Measurements from ENCODE around the gene ASB9. TPM values are rescaled to one million over a fixed set of nuclear protein-coding genes. Genes with fewer than 3 reads are reported as not detected.

ASB9 gene
- total and polyA plus RNA-seq, 2 donors, result 3.3 to 4.9 TPM

GRCh38 chrX:15269120-15269519 is 763 bp downstream of the ASB9 start:
- Histone ChIP-seq H3K4me3 (ENCODE audit: low read length in 2 of 2) (no peak overlapping the region), H3K4me1 (ENCODE audit: control insufficient read depth in 2 of 2, insufficient read depth in 2 of 2, low read length in 2 of 2) (peaks cover 0 to 3% of the 10 kb centered on the region in 2 donors), H3K36me3 (ENCODE audit: control insufficient read depth in 2 of 2, insufficient read depth in 2 of 2, low read length in 1 of 2) (no peaks in the 10 kb centered on the region), H3K27ac (ENCODE audit: low read depth in 1 of 2, low read length in 1 of 2) (no peak overlapping the region), H3K27me3 (ENCODE audit: control insufficient read depth in 2 of 2, insufficient read depth in 1 of 2, low read length in 1 of 2) (no peaks in the 10 kb centered on the region), H3K9me3 (ENCODE audit: control insufficient read depth in 2 of 2, insufficient read depth in 1 of 2, low read length in 1 of 2) (peaks cover 0 to 2% of the 10 kb centered on the region in 2 donors)
- DNase-seq (ENCODE audit: low read depth in 6 of 9, low spot score in 9 of 9), result no peak
- WGBS, result 100% methylated on average over 1 of the region's 1 CpG

DNA sequence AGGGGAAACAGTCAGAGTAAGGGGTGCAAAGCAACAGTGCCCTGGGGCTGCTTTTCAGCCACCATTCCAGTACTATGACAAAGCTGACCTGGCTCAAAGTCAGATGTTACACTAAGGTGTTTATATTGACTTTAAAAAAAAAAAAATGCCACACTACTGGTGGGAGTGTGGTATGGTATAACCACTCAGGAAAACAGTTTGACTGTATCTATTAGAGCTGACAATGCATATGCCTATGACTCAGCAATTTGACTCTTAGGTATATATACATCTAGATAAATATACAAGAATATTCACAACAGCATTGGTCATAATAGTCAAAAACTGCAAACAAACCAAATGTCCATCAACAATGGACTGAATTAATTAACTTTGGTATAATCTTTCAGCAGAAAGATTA is 15.0 kb downstream of the ASB9 start:
- H3K27me3 ChIP-seq (ENCODE audit: control insufficient read depth in 2 of 2, insufficient read depth in 1 of 2, low read length in 1 of 2), result no peaks in the 10 kb centered on the region
- no peak overlapping the region for H3K27ac ChIP-seq (ENCODE audit: low read depth in 1 of 2, low read length in 1 of 2)
- H3K9me3 ChIP-seq (ENCODE audit: control insufficient read depth in 2 of 2, insufficient read depth in 1 of 2, low read length in 1 of 2), result no peaks in the 10 kb centered on the region
- DNase-seq (ENCODE audit: low read depth in 6 of 9, low spot score in 9 of 9), result no peak
- no peak overlapping the region for H3K4me3 ChIP-seq (ENCODE audit: low read length in 2 of 2)
- H3K4me1 ChIP-seq (ENCODE audit: control insufficient read depth in 2 of 2, insufficient read depth in 2 of 2, low read length in 2 of 2), result no peaks in the 10 kb centered on the region
- no peaks in the 10 kb centered on the region for H3K36me3 ChIP-seq (ENCODE audit: control insufficient read depth in 2 of 2, insufficient read depth in 2 of 2, low read length in 1 of 2)

DNA sequence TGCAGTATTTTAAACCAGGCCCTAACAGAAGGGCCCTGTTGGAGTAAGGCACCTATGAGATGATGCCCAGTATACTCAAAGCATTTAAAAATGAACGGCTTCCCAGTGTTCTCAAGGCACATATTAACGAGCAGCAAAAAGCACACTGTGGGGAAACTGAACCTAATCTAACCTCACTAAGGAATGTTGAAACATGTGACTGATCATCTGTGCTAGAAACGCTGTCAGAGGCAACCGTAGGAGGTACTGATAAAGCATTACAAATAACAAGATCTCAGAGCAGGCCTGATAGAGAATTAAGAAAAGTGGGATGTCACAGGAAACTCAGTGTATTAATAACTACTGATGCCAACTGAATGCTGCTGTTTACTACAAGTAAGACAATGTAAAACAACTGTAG is 24.0 kb downstream of the ASB9 start:
- WGBS, result 98% methylated on average over 4 of the region's 4 CpGs
- Histone ChIP-seq H3K9me3 (ENCODE audit: control insufficient read depth in 2 of 2, insufficient read depth in 1 of 2, low read length in 1 of 2) (no peaks in the 10 kb centered on the region), H3K4me3 (ENCODE audit: low read length in 2 of 2) (no peak overlapping the region), H3K27ac (ENCODE audit: low read depth in 1 of 2, low read length in 1 of 2) (no peak overlapping the region), H3K27me3 (ENCODE audit: control insufficient read depth in 2 of 2, insufficient read depth in 1 of 2, low read length in 1 of 2) (no peaks in the 10 kb centered on the region), H3K36me3 (ENCODE audit: control insufficient read depth in 2 of 2, insufficient read depth in 2 of 2, low read length in 1 of 2) (no peaks in the 10 kb centered on the region), H3K4me1 (ENCODE audit: control insufficient read depth in 2 of 2, insufficient read depth in 2 of 2, low read length in 2 of 2) (no peaks in the 10 kb centered on the region)
- no peak for DNase-seq (ENCODE audit: low read depth in 6 of 9, low spot score in 9 of 9)

- H3K4me1 ChIP-seq (ENCODE audit: control insufficient read depth in 2 of 2, insufficient read depth in 2 of 2, low read length in 2 of 2), result no peaks in the 10 kb centered on the region
- no peak for DNase-seq (ENCODE audit: low read depth in 6 of 9, low spot score in 9 of 9)
- no peaks in the 10 kb centered on the region for H3K36me3 ChIP-seq (ENCODE audit: control insufficient read depth in 2 of 2, insufficient read depth in 2 of 2, low read length in 1 of 2)
- H3K27ac ChIP-seq (ENCODE audit: low read depth in 1 of 2, low read length in 1 of 2), result no peak overlapping the region
- WGBS, result 96% methylated on average over 5 of the region's 5 CpGs
- no peak overlapping the region for H3K4me3 ChIP-seq (ENCODE audit: low read length in 2 of 2)
- no peaks in the 10 kb centered on the region for H3K27me3 ChIP-seq (ENCODE audit: control insufficient read depth in 2 of 2, insufficient read depth in 1 of 2, low read length in 1 of 2)
- no peaks in the 10 kb centered on the region for H3K9me3 ChIP-seq (ENCODE audit: control insufficient read depth in 2 of 2, insufficient read depth in 1 of 2, low read length in 1 of 2)
These were observed 25.5 kb downstream of the ASB9 start for GRCh38 chrX:15244421-15244820.

DNA sequence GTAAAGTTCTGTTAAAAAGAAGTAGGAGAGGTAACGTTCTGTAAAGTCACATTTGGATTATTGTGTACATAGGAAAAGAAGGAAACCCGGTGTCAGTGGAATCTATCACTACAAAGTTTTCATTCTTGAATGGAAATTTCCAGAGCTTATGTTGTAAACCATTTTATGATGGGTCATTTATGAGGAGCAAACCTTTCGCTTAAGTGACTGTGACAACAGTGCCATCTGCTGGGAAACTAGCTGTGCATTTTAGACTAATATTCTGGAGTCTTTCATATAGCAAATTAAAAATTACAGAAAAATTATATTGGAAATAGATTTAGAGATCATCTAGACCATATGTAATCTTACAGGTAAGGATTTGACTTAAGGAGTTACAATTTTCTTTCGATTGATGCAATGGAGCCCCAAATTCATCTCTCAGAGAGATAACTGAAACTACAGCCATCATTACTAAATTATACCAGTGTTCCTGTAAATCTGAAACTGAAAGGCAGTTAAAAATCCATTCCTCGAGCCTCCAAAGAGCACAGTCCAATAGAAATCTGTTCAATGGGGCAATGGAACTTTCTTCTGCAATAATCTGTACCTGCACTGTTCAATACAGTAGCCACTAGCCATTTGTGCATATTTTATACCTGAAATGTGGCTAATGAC is 26.9 kb downstream of the ASB9 start:
- H3K36me3 ChIP-seq (ENCODE audit: control insufficient read depth in 2 of 2, insufficient read depth in 2 of 2, low read length in 1 of 2), result no peaks in the 10 kb centered on the region
- no peak overlapping the region for H3K27ac ChIP-seq (ENCODE audit: low read depth in 1 of 2, low read length in 1 of 2)
- H3K9me3 ChIP-seq (ENCODE audit: control insufficient read depth in 2 of 2, insufficient read depth in 1 of 2, low read length in 1 of 2), result no peaks in the 10 kb centered on the region
- DNase-seq (ENCODE audit: low read depth in 6 of 9, low spot score in 9 of 9), result peak in 4 of 9 donors; percentile 1 to 33 (median 14)
- WGBS, result 50% methylated on average over 5 of the region's 5 CpGs
- H3K4me3 ChIP-seq (ENCODE audit: low read length in 2 of 2), result no peak overlapping the region
- no peaks in the 10 kb centered on the region for H3K4me1 ChIP-seq (ENCODE audit: control insufficient read depth in 2 of 2, insufficient read depth in 2 of 2, low read length in 2 of 2)
- H3K27me3 ChIP-seq (ENCODE audit: control insufficient read depth in 2 of 2, insufficient read depth in 1 of 2, low read length in 1 of 2), result no peaks in the 10 kb centered on the region

- Histone ChIP-seq H3K9me3 (ENCODE audit: control insufficient read depth in 2 of 2, insufficient read depth in 1 of 2, low read length in 1 of 2) (no peaks in the 10 kb centered on the region), H3K4me3 (ENCODE audit: low read length in 2 of 2) (no peak overlapping the region), H3K27me3 (ENCODE audit: control insufficient read depth in 2 of 2, insufficient read depth in 1 of 2, low read length in 1 of 2) (no peaks in the 10 kb centered on the region), H3K36me3 (ENCODE audit: control insufficient read depth in 2 of 2, insufficient read depth in 2 of 2, low read length in 1 of 2) (no peaks in the 10 kb centered on the region), H3K4me1 (ENCODE audit: control insufficient read depth in 2 of 2, insufficient read depth in 2 of 2, low read length in 2 of 2) (no peaks in the 10 kb centered on the region), H3K27ac (ENCODE audit: low read depth in 1 of 2, low read length in 1 of 2) (no peak overlapping the region)
- 93% methylated on average over 3 of the region's 3 CpGs for WGBS
- DNase-seq (ENCODE audit: low read depth in 6 of 9, low spot score in 9 of 9), result no peak
These were observed 28.6 kb downstream of the ASB9 start for GRCh38 chrX:15241301-15241700.

DNA sequence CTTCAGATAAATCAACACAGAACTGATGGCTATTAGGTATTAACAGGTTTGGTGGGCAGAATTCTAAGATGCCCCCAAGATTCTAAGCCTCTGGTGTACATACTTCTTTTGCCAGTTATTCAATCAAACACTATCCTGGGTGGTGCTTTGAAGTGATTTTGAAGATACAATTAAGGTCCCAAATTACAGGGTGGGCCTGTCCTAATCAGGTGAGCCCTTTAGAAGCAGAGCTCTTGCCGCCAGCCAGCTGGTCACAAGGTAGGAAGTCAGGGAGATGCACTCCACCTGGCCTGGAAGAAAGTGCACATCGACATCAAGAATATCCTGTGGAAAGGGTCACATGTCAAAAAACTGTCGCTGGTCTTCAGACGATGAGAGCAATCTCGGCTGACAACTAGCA is 29.5 kb downstream of the ASB9 start:
- Histone ChIP-seq H3K4me1 (ENCODE audit: control insufficient read depth in 2 of 2, insufficient read depth in 2 of 2, low read length in 2 of 2) (no peaks in the 10 kb centered on the region), H3K27me3 (ENCODE audit: control insufficient read depth in 2 of 2, insufficient read depth in 1 of 2, low read length in 1 of 2) (no peaks in the 10 kb centered on the region), H3K27ac (ENCODE audit: low read depth in 1 of 2, low read length in 1 of 2) (no peak overlapping the region), H3K4me3 (ENCODE audit: low read length in 2 of 2) (no peak overlapping the region), H3K9me3 (ENCODE audit: control insufficient read depth in 2 of 2, insufficient read depth in 1 of 2, low read length in 1 of 2) (no peaks in the 10 kb centered on the region), H3K36me3 (ENCODE audit: control insufficient read depth in 2 of 2, insufficient read depth in 2 of 2, low read length in 1 of 2) (no peaks in the 10 kb centered on the region)
- 98% methylated on average over 5 of the region's 5 CpGs for WGBS
- DNase-seq (ENCODE audit: low read depth in 6 of 9, low spot score in 9 of 9), result no peak

DNA sequence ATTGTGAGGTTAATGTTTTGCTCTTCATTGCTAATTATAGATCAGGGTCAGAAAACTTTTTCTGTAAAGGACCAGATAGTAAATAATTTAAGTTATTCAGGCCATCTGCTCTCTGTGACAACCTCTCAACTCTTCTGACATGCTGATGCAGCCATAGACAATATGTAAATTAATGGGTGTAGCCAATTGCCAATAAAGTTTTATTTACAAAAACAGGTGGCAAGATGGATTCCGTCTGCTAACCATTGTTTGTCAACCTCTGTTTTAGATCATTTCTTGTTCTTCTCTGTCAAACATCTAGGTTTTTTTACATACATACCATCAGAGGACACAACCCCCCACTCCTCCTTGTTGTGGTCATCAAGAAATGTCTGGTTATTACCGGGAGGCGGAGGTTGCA is 33.7 kb downstream of the ASB9 start:
- Histone ChIP-seq H3K9me3 (ENCODE audit: control insufficient read depth in 2 of 2, insufficient read depth in 1 of 2, low read length in 1 of 2) (no peaks in the 10 kb centered on the region), H3K4me1 (ENCODE audit: control insufficient read depth in 2 of 2, insufficient read depth in 2 of 2, low read length in 2 of 2) (no peaks in the 10 kb centered on the region), H3K27me3 (ENCODE audit: control insufficient read depth in 2 of 2, insufficient read depth in 1 of 2, low read length in 1 of 2) (no peaks in the 10 kb centered on the region), H3K4me3 (ENCODE audit: low read length in 2 of 2) (no peak overlapping the region), H3K27ac (ENCODE audit: low read depth in 1 of 2, low read length in 1 of 2) (no peak overlapping the region), H3K36me3 (ENCODE audit: control insufficient read depth in 2 of 2, insufficient read depth in 2 of 2, low read length in 1 of 2) (no peaks in the 10 kb centered on the region)
- DNase-seq (ENCODE audit: low read depth in 6 of 9, low spot score in 9 of 9), result no peak
- WGBS, result 94% methylated on average over 3 of the region's 3 CpGs

DNA sequence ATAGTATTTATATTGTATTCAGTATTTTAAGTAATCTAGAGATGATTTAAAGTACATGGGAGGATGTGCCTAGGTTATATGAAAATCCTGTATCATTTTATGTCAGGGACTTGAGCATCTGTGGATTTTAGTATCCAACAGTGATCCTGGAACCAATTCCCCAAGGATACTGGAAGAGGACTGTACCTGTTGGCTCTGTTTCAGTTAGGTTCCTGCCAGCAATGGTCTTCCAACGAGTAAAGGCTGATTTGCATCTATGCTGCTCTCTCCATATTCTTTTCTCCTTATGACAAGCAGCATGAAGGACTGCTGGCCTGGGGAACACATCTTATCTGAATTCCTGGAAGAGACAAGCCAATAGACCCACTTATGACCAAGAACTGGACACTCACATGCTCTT is 34.9 kb downstream of the ASB9 start:
- H3K4me1 ChIP-seq (ENCODE audit: control insufficient read depth in 2 of 2, insufficient read depth in 2 of 2, low read length in 2 of 2), result no peaks in the 10 kb centered on the region
- no peak for DNase-seq (ENCODE audit: low read depth in 6 of 9, low spot score in 9 of 9)
- 82% methylated on average over 1 of the region's 1 CpG for WGBS
- no peak overlapping the region for H3K4me3 ChIP-seq (ENCODE audit: low read length in 2 of 2)
- H3K27me3 ChIP-seq (ENCODE audit: control insufficient read depth in 2 of 2, insufficient read depth in 1 of 2, low read length in 1 of 2), result no peaks in the 10 kb centered on the region
- H3K27ac ChIP-seq (ENCODE audit: low read depth in 1 of 2, low read length in 1 of 2), result no peak overlapping the region
- no peaks in the 10 kb centered on the region for H3K9me3 ChIP-seq (ENCODE audit: control insufficient read depth in 2 of 2, insufficient read depth in 1 of 2, low read length in 1 of 2)
- no peaks in the 10 kb centered on the region for H3K36me3 ChIP-seq (ENCODE audit: control insufficient read depth in 2 of 2, insufficient read depth in 2 of 2, low read length in 1 of 2)
